Lung microvascular endothelial cell (primary cell): ENCODE results near the gene CENPE. TPM values are rescaled to one million over a fixed set of nuclear protein-coding genes. Genes with fewer than 3 reads are reported as not detected.
"Not testable (repeated sequence)": the region's sequence is repeated elsewhere in the genome, so short reads cannot be mapped to it uniquely, and the experiment has no call there.

ENCODE experiments used
- DNase-seq, 2 donors: peaks; one replicate each; pipeline versions ENCODE4 v3.0.0 to v3.0.0-alpha.2; 2010; ENCODE audit warnings: low read depth in 2 of 2
- total RNA-seq: library from RNA; depleted of rRNA; stranded (reverse); fragments of >200 nt; gene quantifications from 2 replicates; pipeline ENCODE4 v1.2.1, GENCODE V29; 2014

CENPE gene, protein sequence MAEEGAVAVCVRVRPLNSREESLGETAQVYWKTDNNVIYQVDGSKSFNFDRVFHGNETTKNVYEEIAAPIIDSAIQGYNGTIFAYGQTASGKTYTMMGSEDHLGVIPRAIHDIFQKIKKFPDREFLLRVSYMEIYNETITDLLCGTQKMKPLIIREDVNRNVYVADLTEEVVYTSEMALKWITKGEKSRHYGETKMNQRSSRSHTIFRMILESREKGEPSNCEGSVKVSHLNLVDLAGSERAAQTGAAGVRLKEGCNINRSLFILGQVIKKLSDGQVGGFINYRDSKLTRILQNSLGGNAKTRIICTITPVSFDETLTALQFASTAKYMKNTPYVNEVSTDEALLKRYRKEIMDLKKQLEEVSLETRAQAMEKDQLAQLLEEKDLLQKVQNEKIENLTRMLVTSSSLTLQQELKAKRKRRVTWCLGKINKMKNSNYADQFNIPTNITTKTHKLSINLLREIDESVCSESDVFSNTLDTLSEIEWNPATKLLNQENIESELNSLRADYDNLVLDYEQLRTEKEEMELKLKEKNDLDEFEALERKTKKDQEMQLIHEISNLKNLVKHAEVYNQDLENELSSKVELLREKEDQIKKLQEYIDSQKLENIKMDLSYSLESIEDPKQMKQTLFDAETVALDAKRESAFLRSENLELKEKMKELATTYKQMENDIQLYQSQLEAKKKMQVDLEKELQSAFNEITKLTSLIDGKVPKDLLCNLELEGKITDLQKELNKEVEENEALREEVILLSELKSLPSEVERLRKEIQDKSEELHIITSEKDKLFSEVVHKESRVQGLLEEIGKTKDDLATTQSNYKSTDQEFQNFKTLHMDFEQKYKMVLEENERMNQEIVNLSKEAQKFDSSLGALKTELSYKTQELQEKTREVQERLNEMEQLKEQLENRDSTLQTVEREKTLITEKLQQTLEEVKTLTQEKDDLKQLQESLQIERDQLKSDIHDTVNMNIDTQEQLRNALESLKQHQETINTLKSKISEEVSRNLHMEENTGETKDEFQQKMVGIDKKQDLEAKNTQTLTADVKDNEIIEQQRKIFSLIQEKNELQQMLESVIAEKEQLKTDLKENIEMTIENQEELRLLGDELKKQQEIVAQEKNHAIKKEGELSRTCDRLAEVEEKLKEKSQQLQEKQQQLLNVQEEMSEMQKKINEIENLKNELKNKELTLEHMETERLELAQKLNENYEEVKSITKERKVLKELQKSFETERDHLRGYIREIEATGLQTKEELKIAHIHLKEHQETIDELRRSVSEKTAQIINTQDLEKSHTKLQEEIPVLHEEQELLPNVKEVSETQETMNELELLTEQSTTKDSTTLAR (N-terminal part only)
- total RNA-seq, result 1.8 and 10.2 TPM in 2 replicates

GRCh38 chr4:103198111-103198765 lies at the start of gene CENPE:
Gene CENPE, minus strand, starts transcription at chr4:103198343. Its CDS starts 24 bp downstream, at chr4:103198319.
- DNase-seq, result peak; percentile 91 to 95

DNA sequence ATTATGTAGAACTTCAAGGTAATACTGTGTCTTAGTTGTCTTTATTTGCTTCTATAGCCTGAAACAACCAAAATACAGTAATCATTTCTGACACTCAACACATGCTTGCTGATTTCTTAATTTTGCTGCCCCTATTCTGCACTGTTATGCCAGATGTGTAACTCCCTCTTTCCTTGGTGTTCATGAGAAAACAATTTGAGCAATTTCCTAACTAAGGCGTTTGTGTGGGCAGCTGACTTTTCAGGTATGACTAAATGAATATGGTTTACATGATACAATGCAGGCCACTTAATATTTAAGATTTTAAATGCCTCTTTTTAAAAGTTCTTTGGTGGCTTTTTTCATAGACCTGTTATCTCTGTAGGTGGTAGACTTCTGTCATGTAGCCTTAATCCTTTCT lies 46.1 kb upstream of the CENPE start:
- no peak for DNase-seq

GRCh38 chr4:103230938-103231337 lies 32.8 kb upstream of the CENPE start:
- DNase-seq, result not testable (repeated sequence)

GRCh38 chr4:103223556-103223955 lies 25.4 kb upstream of the CENPE start:
- not testable (repeated sequence) for DNase-seq

DNA sequence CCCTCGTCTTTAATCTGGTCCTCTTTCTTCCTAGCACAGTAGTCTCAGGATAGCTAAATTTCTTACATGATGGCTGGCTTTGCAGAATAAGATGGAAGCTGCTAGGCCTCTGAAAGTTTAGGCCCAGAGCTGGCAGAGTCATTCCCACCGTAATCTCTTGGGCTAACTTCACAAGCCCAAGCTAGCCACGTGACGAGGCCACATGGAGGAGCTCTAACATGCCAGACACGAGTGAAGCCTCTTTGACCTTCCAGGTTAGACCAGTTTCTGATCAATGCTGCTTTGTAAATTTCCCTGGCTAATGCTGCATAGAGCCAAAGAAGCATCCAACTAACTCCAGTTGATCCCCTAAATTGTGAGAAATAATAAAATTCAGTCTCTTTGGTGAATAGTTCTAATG lies 9.5 kb upstream of the CENPE start:
- DNase-seq, result no peak

DNA sequence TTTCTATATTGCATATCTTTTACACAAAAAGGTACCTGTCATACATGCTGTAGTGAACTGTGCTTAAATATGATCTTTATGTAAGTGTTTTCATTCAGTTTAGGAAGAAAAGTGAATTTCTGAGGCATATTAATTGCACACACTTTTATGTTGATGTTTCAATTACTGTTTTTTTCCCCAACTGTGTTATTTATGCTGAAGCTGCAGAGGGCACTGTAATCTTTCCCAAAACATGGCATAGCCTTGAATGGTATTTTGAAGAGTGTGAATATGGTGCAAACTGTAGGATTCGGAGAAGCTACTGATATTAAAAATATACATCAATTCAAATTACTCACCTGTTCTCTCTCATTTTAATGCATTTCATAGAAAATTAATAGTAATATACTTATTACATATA lies 6.0 kb upstream of the CENPE start:
- peak; percentile 11 to 14 for DNase-seq

- DNase-seq, result no peak
Observed at GRCh38 chr4:103201724-103202123, 3.6 kb upstream of the CENPE start.

DNA sequence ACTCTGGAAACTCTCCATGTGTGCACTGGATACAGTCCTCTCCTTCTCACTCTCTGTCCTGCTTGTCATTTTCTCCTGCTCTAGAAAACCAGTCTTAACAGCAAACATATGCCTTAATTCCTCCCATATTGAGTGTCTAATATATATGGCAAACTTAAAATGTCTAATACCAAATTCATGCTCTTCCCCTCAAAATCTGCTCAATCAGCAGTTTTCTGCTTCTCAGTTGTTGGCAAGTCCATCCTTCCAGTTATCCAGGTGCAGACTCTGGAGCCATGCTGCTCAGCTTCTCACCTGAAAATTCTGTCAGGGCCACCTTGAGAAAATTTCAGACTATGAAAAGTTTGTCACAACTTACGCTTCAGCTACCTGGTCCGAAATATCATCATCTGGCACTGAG lies 3.1 kb upstream of the CENPE start:
- no peak for DNase-seq

DNA sequence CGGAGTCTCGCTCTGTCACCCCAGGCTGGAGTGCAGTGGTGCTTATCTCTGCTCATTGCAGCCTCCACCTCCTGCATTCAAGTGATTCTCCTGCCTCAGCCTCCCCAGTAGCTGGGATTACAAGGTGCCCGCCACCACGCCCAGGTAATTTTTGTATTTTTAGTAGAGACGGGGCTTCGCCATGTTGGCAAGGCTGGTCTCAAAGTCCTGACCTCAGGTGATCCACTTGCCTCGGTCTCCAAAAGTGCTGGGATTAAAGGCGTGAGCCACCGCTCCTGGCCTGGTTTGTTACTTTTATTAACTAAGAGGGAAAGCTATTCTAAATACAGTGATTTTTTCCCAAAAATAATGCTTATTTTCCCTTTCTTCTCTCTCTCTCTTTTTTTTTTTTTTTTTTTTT lies 866 bp upstream of the CENPE start:
- no peak for DNase-seq

DNA sequence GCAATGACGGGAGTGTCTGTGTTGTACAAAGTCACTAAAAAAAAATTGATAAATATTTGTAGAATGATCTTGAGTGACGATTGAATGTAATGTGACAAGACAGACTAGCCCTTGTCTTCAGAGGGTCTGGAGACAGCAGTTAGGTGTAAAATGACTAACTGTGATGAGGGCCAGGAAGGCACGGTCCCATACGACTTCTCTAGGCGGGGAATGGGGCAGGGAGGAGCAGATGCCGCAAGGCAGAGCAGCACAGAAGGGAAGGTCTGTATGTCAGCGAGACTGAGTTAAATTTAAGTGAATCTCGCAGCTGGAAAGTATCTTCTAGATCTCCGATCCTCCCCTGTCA lies 405 bp downstream of the CENPE start:
- DNase-seq, result no peak

DNA sequence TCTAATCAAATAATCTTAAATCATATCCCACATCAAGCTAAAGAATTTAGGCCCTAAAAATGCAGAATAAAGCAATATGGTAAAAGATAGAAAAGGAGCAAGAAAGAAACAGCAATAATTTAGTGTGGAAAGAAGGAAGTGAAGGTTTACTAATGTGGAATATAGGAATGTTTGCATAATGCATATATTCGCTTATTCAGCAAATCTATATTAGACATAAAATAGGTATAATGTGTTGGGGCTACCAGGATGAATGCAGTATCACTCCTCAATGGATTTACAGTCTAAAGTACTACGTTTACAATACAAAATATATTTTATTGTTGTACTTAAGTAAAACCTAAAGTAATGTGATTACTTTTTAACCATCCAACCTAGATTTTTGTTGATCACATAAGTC lies 4.7 kb downstream of the CENPE start:
- no peak for DNase-seq

GRCh38 chr4:103171006-103171405 lies 27.1 kb downstream of the CENPE start:
- no peak for DNase-seq

DNA sequence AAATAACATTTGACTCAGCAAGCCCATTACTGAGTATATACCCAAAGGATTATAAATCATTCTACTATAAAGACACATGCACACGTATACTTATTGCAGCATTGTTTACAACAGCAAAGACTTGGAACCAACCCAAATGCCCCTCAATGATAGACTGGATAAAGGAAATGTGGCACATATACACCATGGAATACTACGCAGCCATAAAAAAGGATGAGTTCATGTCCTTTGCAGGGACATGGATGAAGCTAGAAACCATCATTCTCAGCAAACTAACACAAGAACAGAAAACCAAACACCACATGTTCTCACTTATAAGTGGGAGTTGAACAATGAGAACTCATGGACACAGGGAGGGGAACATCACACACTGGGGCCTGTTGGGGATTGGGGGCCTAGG lies 28.4 kb downstream of the CENPE start:
- not testable (repeated sequence) for DNase-seq

- no peak for DNase-seq
Observed at GRCh38 chr4:103168993-103169392, 29.1 kb downstream of the CENPE start.

- DNase-seq, result no peak
Observed at GRCh38 chr4:103162176-103162575, 36.0 kb downstream of the CENPE start.

- no peak for DNase-seq
Observed at GRCh38 chr4:103158760-103159159, 39.4 kb downstream of the CENPE start.

DNA sequence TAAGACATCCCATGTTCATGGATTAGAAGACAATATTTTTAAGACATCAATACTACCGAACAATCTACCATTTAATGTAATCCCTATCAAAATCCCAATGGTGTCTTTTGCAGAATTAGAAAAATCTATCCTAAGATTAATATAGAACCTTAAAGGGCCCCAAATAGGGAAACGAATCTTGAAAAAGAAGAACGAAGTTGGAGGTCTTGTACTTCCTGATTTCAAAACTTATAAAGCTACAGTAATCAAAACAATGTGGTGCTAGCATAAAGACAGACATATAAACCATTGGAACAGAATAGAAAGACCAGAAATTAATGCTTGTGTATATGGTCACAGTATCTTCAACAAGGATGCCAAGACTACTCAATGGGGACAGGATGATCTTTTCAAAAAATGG lies 42.0 kb downstream of the CENPE start:
- no peak for DNase-seq

DNA sequence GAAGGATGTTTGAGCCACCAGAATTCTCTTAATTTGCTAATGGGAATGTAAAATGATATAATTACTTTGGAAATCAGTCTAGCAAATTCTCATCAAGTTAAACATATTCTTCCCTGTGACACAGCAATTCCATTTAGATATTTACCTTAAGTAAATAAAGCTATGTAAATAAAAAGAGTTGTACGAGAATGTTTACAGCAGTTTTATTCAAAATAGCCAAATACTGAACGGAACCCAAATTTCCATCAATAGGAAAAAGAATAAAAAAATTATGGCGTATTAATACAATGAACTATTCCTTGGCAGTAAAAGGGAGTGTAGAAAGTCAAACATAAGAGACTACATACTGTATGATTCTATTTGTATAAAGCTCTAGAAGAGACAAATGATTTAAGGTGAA lies 45.8 kb downstream of the CENPE start:
- no peak for DNase-seq

DNA sequence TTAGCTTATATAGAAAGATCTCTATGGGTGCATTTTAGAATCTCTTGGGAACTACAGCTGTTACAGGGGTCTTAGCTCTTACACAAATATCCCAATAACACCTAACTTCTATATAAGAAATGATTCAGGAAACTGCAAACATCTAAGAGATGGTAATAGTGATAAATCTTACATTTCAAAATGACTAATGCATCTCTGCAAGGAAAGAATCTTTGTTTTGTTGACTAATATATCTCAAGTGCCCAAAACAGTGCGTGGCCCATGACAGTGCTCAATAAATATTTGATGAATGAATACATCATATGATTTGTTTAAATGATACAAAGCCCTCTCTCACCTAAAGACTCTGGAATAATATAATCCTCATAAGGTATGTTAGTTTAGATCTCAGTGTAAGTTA lies 47.5 kb downstream of the CENPE start:
- peak in 1 of 2 donors; percentile 53 for DNase-seq

GRCh38 chr4:103144926-103145325 lies 53.2 kb downstream of the CENPE start:
- DNase-seq, result no peak

- peak; percentile 3 to 57 for DNase-seq
Observed at GRCh38 chr4:103137446-103137827, 60.7 kb downstream of the CENPE start.
